ENCODE results near the gene CRYGD. TPM values are rescaled to one million over a fixed set of nuclear protein-coding genes. Genes with fewer than 3 reads are reported as not detected.
A peak's percentile ranks its signal among the peaks of the same experiment; 100 is the strongest.
"Not testable (repeated sequence)": the region's sequence is repeated elsewhere in the genome, so short reads cannot be mapped to it uniquely, and the experiment has no call there.

The CRYGD gene
- total and polyA plus RNA-seq, 12 donors = not detected

DNA sequence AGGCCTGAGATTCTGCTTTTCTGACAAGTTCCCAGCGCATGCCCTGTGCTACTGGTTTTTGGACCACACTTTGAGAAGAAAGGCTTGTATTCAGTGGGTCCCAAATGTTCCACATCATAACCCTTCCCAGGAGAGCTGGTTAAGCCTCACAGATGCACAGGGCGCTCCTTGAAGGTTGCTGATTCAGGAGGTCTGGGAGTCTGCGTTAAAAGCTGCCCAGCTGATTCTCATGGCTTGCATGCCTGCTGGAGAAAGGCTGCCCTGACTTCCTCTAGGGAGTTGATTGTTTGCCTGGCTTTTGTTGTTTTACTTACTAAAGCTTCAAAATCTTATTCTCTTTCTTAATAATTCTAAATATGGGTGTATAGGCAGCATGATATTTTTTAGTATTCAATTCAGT is 20.7 kb downstream of the CRYGD start:
- H3K27ac ChIP-seq = no peak overlapping the region
- no peaks in the 10 kb centered on the region for H3K4me1 ChIP-seq (replicated peaks in 1 of 2)
- H3K4me3 ChIP-seq = no peak overlapping the region
- no peak for DNase-seq
- no peaks in the 10 kb centered on the region for H3K27me3 ChIP-seq
- TF ChIP-seq, protein P1, sequence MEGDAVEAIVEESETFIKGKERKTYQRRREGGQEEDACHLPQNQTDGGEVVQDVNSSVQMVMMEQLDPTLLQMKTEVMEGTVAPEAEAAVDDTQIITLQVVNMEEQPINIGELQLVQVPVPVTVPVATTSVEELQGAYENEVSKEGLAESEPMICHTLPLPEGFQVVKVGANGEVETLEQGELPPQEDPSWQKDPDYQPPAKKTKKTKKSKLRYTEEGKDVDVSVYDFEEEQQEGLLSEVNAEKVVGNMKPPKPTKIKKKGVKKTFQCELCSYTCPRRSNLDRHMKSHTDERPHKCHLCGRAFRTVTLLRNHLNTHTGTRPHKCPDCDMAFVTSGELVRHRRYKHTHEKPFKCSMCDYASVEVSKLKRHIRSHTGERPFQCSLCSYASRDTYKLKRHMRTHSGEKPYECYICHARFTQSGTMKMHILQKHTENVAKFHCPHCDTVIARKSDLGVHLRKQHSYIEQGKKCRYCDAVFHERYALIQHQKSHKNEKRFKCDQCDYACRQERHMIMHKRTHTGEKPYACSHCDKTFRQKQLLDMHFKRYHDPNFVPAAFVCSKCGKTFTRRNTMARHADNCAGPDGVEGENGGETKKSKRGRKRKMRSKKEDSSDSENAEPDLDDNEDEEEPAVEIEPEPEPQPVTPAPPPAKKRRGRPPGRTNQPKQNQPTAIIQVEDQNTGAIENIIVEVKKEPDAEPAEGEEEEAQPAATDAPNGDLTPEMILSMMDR (IDR thresholded peaks at IDR 0.05) = no peak
- no peak for TF ChIP-seq POLR2A (IDR thresholded peaks at IDR 0.05)
- H3K9me3 ChIP-seq (replicated peaks in 1 of 3) = no peaks in the 10 kb centered on the region
- intact Hi-C loops (cut with DNase I) = no loop called here
- 71 to 88% (median 81%) methylated on average over 3 of the region's 3 CpGs for WGBS, 4 donors
- H3K36me3 ChIP-seq (replicated peaks in 1 of 2) = no peaks in the 10 kb centered on the region

DNA sequence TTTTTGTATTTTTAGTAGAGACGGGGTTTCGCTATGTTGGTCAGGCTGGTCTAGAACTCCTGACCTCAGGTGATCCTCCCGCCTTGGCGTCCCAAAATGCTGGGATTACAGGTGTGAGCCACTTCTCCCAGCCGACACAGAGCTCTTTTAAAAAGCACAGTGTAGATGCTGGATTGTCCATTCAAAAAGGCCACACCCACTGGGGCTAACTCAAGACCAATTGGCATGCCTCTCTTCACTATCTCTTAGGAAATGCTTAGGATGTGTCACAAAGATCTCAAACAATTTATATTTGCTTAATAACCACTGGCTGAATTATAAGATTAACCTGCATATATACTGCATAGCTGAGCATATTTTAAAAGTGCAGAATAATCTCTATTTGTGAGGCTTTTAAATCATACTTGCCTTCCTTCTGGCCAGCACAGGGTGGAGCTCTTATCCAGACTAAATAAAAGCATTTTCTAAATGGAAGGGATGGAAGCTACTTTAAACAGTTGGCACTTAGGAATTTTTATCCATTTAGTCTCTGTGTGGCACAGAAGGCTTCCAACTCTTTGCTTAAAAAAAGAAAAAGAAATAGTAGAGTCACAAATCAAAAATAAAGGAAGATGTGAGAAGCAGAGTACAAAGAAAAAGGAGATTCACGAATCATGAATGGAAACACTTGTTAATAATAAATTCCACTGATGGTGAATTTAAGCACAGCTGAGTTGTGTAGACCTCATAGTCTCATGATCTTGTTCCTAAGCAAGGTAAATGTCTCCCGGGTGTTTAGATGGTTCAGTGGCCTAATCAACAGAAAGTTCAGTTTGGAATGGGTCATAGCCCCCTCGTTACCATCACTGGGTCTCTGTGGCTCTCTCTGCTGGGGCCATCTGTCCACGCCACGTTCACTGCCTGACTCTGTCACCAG is 22.4 kb downstream of the CRYGD start:
- intact Hi-C loops (cut with DNase I) = no loop called here
- Histone ChIP-seq H3K27ac (no peak overlapping the region), H3K4me1 (replicated peaks in 1 of 2) (no peaks in the 10 kb centered on the region), H3K4me3 (no peak overlapping the region), H3K36me3 (replicated peaks in 1 of 2) (no peaks in the 10 kb centered on the region), H3K27me3 (no peaks in the 10 kb centered on the region), H3K9me3 (replicated peaks in 1 of 3) (no peaks in the 10 kb centered on the region)
- DNase-seq = peak in 1 of 7 donors; percentile 23
- 39 to 46% (median 45%) methylated on average over 10 of the region's 10 CpGs for WGBS, 4 donors
- no peak for TF ChIP-seq POLR2A (IDR thresholded peaks at IDR 0.05)
- TF ChIP-seq, protein P1 (IDR thresholded peaks at IDR 0.05) = peak in 4 of 6 experiments; percentile 17 to 48 (median 40)

DNA sequence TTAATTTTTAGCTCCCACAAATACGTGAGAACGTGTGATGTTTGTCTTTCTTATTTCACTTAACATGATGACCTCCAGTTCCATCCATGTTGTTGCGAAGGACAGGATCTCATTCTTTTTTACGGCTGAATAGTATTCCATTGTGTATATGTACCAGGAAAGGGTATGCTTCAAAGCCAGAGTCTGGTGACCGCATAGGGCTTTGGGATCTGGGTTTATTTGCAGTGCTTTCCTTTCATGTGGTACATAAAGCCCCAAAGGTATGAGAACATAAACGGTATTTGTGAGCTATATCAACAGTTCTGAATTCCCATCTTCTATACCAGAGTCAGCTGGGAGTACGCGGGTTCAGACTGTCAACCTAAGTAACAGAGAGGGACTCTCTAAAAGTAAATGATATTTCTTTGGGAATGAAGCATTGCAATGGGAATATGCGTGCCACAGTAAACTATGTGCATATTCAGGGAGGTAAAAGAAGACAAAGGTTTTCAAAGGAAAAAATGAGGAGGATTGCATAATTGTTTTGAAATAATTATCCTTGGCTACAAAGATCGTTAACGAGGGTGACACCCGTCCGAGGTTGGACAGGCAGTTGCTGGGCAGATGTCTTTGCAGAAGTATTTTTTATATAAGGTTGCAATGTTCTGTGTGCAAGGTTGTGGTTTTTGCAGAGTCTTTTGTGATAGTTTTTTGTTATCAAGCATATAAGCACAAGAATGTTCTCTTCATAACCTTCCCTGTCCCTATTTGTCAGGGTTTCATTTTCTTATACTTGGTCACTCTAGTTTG is 24.4 kb downstream of the CRYGD start:
- H3K36me3 ChIP-seq (replicated peaks in 1 of 2) = no peaks in the 10 kb centered on the region
- no peak for TF ChIP-seq POLR2A (IDR thresholded peaks at IDR 0.05)
- TF ChIP-seq, protein P1 (IDR thresholded peaks at IDR 0.05) = no peak
- no peak overlapping the region for H3K27ac ChIP-seq
- H3K9me3 ChIP-seq (replicated peaks in 1 of 3) = no peaks in the 10 kb centered on the region
- no peaks in the 10 kb centered on the region for H3K27me3 ChIP-seq
- no peak for DNase-seq
- WGBS, 4 donors = 61 to 67% (median 65%) methylated on average over 13 of the region's 13 CpGs
- no peak overlapping the region for H3K4me3 ChIP-seq
- intact Hi-C loops (cut with DNase I) = no loop called here
- H3K4me1 ChIP-seq (replicated peaks in 1 of 2) = no peaks in the 10 kb centered on the region

DNA sequence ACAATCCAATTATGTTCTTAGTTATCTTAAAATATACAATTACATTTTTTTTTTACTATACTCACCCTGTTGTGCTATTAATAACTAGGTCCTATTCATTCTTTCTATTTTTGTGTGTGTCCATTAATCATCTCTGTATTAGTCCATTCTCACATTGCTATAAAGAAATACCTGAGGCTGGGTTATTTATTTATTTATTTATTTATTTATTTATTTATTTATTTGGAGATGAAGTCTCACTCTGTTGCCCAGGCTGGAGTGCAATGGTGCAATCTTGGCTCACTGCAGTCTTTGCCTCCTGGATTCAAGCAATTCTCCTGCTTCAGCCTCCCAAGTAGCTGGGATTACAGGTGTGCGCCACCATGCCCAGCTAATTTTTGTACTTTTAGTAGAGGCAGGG is 25.6 kb downstream of the CRYGD start:
- 88 to 100% (median 95%) methylated on average over 1 of the region's 1 CpG for WGBS, 4 donors
- H3K27ac ChIP-seq; DNase-seq; H3K9me3 ChIP-seq (replicated peaks in 1 of 3); H3K36me3 ChIP-seq (replicated peaks in 1 of 2); H3K27me3 ChIP-seq; intact Hi-C loops (cut with DNase I); H3K4me3 ChIP-seq; H3K4me1 ChIP-seq (replicated peaks in 1 of 2): not testable (repeated sequence)

Measured in adrenal gland (tissue), 12 donors.